Measurements from ENCODE around the gene RASGEF1B. TPM values are rescaled to one million over a fixed set of nuclear protein-coding genes. Genes with fewer than 3 reads are reported as not detected.

The RASGEF1B gene
- total RNA-seq, 1 experiment from 2014 or later: 7.5 TPM

DNA sequence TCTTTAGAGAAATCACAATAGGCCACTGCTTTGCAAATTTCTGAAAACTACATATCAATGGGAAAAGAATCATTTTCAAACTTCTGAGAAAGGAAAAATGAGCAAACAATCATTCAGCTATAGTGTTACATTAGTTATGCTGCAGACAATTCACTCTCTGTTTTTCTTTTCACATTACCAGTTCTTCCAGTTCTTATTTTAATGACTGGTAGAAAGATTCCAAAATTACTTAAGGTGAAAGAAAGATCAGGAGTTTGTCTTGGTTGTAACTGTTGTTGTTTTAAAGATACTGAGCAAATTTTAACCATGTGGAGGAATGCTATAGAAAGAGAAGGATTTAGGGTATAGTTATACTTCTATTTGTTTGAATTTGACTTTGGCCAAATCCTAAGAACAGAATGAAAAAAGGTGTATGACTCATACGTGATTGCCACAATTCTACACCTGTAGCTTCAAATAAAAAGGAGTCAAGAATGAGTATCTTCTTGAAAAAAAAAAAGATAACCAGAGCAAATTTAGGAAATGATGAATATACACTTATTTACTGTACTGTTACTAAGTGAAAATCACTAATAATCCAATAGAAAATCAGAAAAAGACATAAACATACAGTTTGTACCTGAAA lies 21.0 kb upstream of the RASGEF1B start:
- no peak for TF ChIP-seq CTCF (conservative IDR thresholded peaks at IDR 0.05)
- Mint-ChIP-seq H3K4me1 (peaks cover 8 to 9% of the 10 kb centered on the region in 2 experiments), H3K27ac (no peak overlapping the region), H3K36me3 (ENCODE audit: insufficient read depth in 1 of 3, low read depth in 3 of 3) (peaks cover 4 to 15% (median 5%) of the 10 kb centered on the region in 3 experiments), H3K27me3 (ENCODE audit: low read depth) (no peaks in the 10 kb centered on the region), H3K4me3 (no peak overlapping the region), H3K9me3 (peaks cover 11% of the 10 kb centered on the region in 2 experiments)
- H4K5ac ChIP-seq (ENCODE audit: insufficient read length, low read depth, low read length): no peak overlapping the region
- H3K79me1 ChIP-seq (ENCODE audit: insufficient read depth, low read depth, low read length, poor library complexity, severe bottlenecking): no peaks in the 10 kb centered on the region
- H3K27ac ChIP-seq (ENCODE audit: insufficient read length, low read depth, low read length): no peak overlapping the region
- H2AK5ac ChIP-seq (ENCODE audit: insufficient read length, low read length): no peak overlapping the region
- H3K4ac ChIP-seq (ENCODE audit: low read depth, low read length): no peak overlapping the region
- H2BK12ac ChIP-seq (ENCODE audit: insufficient read length, low read depth, low read length): no peak overlapping the region
- no peak overlapping the region for H3T11ph ChIP-seq (ENCODE audit: low read length)
- no peak overlapping the region for H3K14ac ChIP-seq (ENCODE audit: insufficient read depth, low read length)
- no peaks in the 10 kb centered on the region for H4K20me1 ChIP-seq (ENCODE audit: control insufficient read depth, insufficient read depth, insufficient read length)
- no peaks in the 10 kb centered on the region for H3K79me2 ChIP-seq (ENCODE audit: insufficient read depth, low read length)
- no peak overlapping the region for H4K91ac ChIP-seq (ENCODE audit: insufficient read length, low read depth, low read length)
- no peaks in the 10 kb centered on the region for H3K4me1 ChIP-seq (ENCODE audit: insufficient read depth, low read length)
- H2BK15ac ChIP-seq (ENCODE audit: low read depth, low read length): no peak overlapping the region
- H3K27me3 ChIP-seq (ENCODE audit: insufficient read depth, low read length): no peaks in the 10 kb centered on the region
- no peak overlapping the region for H4K8ac ChIP-seq (replicated peaks; ENCODE audit: insufficient read length, low read depth, low read length)
- no peak overlapping the region for H3K18ac ChIP-seq (ENCODE audit: insufficient read length, low read depth, low read length)
- H2BK120ac ChIP-seq (ENCODE audit: low read depth, low read length, poor library complexity, severe bottlenecking): no peak overlapping the region
- H3K23me2 ChIP-seq (ENCODE audit: insufficient read length, low read depth, low read length, poor library complexity, severe bottlenecking): no peaks in the 10 kb centered on the region
- no peak for DNase-seq
- no peak overlapping the region for H3K4me2 ChIP-seq (ENCODE audit: insufficient read depth, insufficient read length, low read length)
- no peak overlapping the region for H2BK5ac ChIP-seq (ENCODE audit: insufficient read length, low read length)
- no peak overlapping the region for H3K9ac ChIP-seq (ENCODE audit: extremely low read depth, insufficient read length, low read length)
- no peak overlapping the region for H2AFZ ChIP-seq (ENCODE audit: low read length)
- no peak overlapping the region for H3K56ac ChIP-seq (ENCODE audit: insufficient read length, low read depth, low read length)
- WGBS (ENCODE audit: extremely low coverage, insufficient read length, low lambda C conversion rate): no CpG with 5 or more reads among the region's 1 CpG
- H2BK20ac ChIP-seq (ENCODE audit: low read depth, low read length, poor library complexity, severe bottlenecking): no peak overlapping the region
- H3K9me3 ChIP-seq (ENCODE audit: control insufficient read depth, low read depth, low read length): no peaks in the 10 kb centered on the region
- no peak overlapping the region for H3K23ac ChIP-seq (ENCODE audit: insufficient read length, low read depth, low read length)

Data from H9 (cell line).